ENCODE data around the gene USF2.

- no peak for TF ChIP-seq POLR2A (IDR thresholded peaks at IDR 0.05; ENCODE audit: control extremely low read depth in 1 of 2, low read depth in 2 of 2, low read length in 2 of 2)
- TF ChIP-seq EP300 (IDR thresholded peaks at IDR 0.05; ENCODE audit: borderline replicate concordance in 1 of 2, low read depth in 2 of 2, low read length in 2 of 2), result no peak
- TF ChIP-seq RXRA (IDR thresholded peaks at IDR 0.05; ENCODE audit: insufficient read depth, low read depth, low read length), result no peak
- TF ChIP-seq KDM1A (IDR thresholded peaks at IDR 0.05; ENCODE audit: borderline replicate concordance, low read length), result no peak
- TF ChIP-seq CTCF (IDR thresholded peaks at IDR 0.05; ENCODE audit: control extremely low read depth in 1 of 3, insufficient read depth in 1 of 3, low read depth in 1 of 3, low read length in 3 of 3), result no peak
- no peak for TF ChIP-seq JUND (IDR thresholded peaks at IDR 0.05; ENCODE audit: low read length)
- TF ChIP-seq CHD7 (IDR thresholded peaks at IDR 0.05; ENCODE audit: insufficient replicate concordance, low read length), result no peak
- TF ChIP-seq POLR2AphosphoS5 (IDR thresholded peaks at IDR 0.05; ENCODE audit: low read depth, low read length), result no peak
- no peak for TF ChIP-seq E2F6 (IDR thresholded peaks at IDR 0.05)
- no peak for TF ChIP-seq YY1 (IDR thresholded peaks at IDR 0.05; ENCODE audit: low read depth, low read length)
Measured at GRCh38 chr19:35232912-35233311, 35.9 kb upstream of the USF2 start.

Measured in H1 (cell line).